AG04449 (cell line): ENCODE data around the gene ANKRD11.

Experiments
- CTCF ChIA-PET: fragments of 350-600 bp; formaldehyde crosslinking; extraction: SDS; loops from one replicate; lab custom pipeline; 2021; ENCODE audit warnings: antibody characterized with exemption; lab: Yijun Ruan, JAX
- POLR2A ChIA-PET: fragments of 400-600, 350-600 bp; formaldehyde crosslinking; extraction: SDS; loops from one replicate; lab custom pipeline; 2020; ENCODE audit warnings: antibody characterized with exemption, inconsistent platforms; lab: Yijun Ruan, JAX
- DNase-seq: peaks from one replicate; pipeline ENCODE4 v3.0.0-alpha.2; 2010; ENCODE audit warnings: low read depth, low spot score
- H3K4me3 ChIP-seq: 2 replicates; pipeline ENCODE4 v1.5.1; 2011; ENCODE audit warnings: low read depth, mild to moderate bottlenecking, control low read depth, low read length
- TF ChIP-seq, protein P1 (sequence below): IDR thresholded peaks from one replicate; pipeline ENCODE4 v1.5.1; 2011; ENCODE audit warnings: mild to moderate bottlenecking, moderate library complexity, low read length, control low read depth, inconsistent platforms; ENCODE audit not compliant: insufficient read depth; ENCODE audit errors: missing control alignments

The ANKRD11 gene

DNA sequence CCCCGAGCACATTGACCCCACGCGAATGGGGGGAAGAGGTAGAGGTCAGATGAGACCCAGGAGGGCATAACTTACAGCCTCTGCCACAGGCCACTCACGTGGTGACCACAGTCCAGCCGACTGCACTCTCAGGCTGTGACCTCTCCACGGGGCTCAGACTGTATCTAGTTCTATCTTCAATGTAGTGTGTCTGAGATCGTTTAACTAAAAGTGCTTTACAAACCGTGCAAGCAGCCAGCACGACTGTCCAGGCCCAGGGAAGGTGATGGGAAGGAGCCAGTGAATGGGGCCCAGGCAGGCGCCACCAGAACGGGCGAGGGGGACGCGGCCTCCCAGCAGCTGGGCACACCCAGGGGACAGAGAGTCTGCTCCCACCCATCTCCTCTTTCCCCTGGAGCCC is 108.6 kb downstream of the ANKRD11 start:
- H3K4me3 ChIP-seq, result no peak overlapping the region
- TF ChIP-seq, protein P1, sequence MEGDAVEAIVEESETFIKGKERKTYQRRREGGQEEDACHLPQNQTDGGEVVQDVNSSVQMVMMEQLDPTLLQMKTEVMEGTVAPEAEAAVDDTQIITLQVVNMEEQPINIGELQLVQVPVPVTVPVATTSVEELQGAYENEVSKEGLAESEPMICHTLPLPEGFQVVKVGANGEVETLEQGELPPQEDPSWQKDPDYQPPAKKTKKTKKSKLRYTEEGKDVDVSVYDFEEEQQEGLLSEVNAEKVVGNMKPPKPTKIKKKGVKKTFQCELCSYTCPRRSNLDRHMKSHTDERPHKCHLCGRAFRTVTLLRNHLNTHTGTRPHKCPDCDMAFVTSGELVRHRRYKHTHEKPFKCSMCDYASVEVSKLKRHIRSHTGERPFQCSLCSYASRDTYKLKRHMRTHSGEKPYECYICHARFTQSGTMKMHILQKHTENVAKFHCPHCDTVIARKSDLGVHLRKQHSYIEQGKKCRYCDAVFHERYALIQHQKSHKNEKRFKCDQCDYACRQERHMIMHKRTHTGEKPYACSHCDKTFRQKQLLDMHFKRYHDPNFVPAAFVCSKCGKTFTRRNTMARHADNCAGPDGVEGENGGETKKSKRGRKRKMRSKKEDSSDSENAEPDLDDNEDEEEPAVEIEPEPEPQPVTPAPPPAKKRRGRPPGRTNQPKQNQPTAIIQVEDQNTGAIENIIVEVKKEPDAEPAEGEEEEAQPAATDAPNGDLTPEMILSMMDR, result no peak
- DNase-seq, result no peak
- CTCF ChIA-PET, result no interaction called here
- POLR2A ChIA-PET, result no interaction called here

DNA sequence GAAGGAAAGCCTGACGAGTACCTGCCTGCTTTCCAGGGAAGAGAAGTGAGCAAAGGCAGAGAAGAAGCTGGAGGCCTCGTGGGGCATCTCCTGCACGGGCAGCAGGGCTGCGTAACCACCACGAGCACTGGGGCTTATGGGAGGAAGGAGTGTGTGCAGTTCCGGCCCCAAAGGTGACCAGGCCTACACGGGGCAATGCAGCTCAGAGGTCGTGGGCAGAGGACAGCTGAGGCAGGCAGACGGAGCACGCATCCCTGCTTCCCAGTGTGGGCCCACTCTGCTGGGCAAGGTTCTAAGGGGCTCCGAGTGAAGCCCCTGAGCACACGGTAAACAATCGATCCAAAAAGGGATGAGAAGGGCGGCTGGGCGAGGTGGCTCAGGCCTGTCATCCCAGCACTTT is 109.7 kb downstream of the ANKRD11 start:
- TF ChIP-seq, protein P1, result no peak
- no peak for DNase-seq
- ChIA-PET CTCF (interaction anchor here (0.6 to 0.9 kb wide), 3 partner anchors 11 to 116 kb away, joined by 3 read pairs; no protein-coding TSS in a partner anchor), POLR2A (no interaction called here)
- no peak overlapping the region for H3K4me3 ChIP-seq

DNA sequence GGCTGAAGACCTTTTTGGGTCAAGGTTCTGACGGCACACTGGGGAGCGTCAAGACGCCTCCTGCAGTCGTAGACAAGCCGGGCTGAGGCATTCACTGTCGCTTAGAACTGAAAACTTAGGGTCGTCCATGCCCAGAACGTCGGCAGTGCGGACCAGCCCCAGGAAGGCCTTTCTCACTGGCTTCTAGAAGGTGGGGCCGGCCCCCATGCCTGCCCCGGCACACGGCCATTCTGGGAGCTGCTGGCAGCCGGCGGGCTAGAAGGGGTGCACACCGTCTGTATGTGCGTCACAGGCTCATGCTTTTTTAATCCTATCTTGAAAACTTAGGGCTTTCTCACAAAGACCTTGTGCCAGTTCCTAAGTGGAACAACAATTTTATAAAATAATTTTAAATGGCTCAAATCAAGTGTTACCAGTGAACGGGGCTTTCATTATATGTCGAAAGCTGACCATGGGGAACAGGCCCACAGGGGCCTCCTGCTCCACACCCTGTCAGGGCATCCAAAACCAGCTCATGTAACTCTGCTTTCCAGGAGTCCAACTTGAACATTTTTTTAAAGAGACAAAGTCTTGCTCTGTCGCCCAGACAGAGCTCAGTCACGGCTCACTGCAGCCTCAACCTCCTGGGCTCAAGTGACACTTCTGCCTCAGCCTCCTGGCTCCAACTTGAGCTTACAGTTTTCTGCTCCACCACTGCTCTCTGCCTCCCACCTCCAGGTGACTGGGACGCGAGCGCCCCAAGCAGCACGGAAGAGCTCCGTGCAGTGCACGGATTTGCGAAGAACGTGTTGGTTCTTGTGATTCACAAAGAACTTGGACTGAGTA is 111.2 kb downstream of the ANKRD11 start:
- TF ChIP-seq, protein P1, result no peak
- CTCF ChIA-PET, result interaction anchor here (0.7 to 1.0 kb wide), 2 partner anchors 9 to 17 kb away, joined by 3 read pairs; no protein-coding TSS in a partner anchor
- DNase-seq, result no peak
- POLR2A ChIA-PET, result no interaction called here
- H3K4me3 ChIP-seq, result no peak overlapping the region

DNA sequence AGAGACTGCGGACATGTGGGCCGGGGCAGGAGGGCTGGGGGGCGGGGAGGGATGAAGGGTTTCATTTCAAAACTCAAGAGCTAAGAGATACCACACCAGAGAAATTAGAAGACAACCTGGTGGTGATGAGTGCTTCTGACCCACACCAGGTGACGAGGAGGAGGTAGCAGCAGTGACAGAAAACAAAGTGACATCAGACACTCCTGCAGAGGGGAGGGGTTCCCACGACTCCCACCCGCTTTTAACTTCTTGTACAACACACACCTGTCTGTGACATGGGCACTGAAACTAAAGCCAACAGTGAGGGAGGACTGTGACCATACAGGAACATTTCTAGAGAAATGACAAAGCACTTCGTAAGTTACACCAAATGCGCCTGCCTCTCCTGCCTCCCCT is 112.9 kb downstream of the ANKRD11 start:
- ChIA-PET POLR2A (no interaction called here), CTCF (no interaction called here)
- TF ChIP-seq, protein P1, result no peak
- DNase-seq, result no peak
- no peak overlapping the region for H3K4me3 ChIP-seq

DNA sequence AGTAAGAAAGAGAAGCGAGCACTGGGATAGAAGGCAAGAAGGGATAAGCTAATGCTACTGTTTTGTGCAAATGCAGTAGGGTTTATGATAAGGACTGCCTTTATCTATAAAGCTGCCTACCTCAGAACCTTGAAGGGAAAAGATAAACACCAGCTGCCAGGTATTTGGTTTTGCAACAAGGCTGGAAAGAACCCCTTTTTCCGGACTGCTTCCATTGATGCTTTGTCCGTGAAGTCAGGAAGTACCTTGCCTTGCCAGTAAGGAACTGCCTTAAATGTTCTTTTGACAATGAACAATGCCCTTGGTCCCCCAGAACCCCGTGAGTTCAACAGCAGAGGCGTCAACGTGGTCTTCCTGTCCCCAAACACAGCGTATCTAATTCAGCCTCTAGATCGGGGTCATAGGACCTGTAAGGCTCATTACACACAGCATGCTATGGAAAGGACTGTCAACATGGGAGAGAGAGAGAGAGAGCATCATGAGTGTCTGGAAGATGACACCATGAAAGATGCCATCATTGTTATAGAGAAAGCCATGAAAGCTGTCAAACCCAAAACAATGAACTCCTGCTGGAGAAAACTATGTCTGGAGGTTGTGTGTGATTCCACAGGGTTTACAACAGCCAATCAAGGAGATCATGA is 113.4 kb downstream of the ANKRD11 start:
- DNase-seq, result no peak
- ChIA-PET CTCF (no interaction called here), POLR2A (no interaction called here)
- TF ChIP-seq, protein P1, result no peak
- no peak overlapping the region for H3K4me3 ChIP-seq

DNA sequence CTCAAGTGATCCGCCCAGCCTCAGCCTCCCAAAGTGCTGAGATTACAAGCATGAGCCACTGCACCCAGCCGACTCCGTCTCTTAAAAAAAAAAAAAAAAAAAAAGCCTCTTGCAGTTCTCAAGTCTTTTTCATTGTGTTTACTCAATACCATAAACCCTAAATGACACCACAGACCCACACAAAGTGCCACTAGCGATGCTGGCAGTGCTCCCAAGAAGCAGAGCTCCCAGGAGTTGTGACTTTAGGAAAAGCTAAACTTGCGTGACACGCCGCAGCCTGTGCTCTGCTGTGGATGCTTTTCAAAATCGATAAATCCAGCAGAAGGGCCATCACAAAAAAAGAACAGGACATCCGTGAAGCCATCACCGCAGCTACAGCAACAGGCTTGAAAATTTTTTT is 114.7 kb downstream of the ANKRD11 start:
- no peak overlapping the region for H3K4me3 ChIP-seq
- TF ChIP-seq, protein P1, result no peak
- CTCF ChIA-PET, result interaction anchor here (1.5 kb wide), 2 partner anchors 11 to 16 kb away, joined by 4 to 6 read pairs; no protein-coding TSS in a partner anchor
- no peak for DNase-seq
- POLR2A ChIA-PET, result no interaction called here
